Calu3 (cell line): ENCODE measurements around the gene C5orf63. TPM values are rescaled to one million over a fixed set of nuclear protein-coding genes. Genes with fewer than 3 reads are reported as not detected.

Experiments used
- BruUV-seq: library from RNA; stranded (reverse); fragments of 400-500 nt; replicated peaks from 2 replicates; lab custom pipeline; 2021; lab: Mats Ljungman, UMichigan
- CTCF ChIA-PET: fragments of 300-600 bp; sonication (Branson Sonifier 250); formaldehyde crosslinking; loops from one replicate; lab custom pipeline; 2022; ENCODE audit warnings: antibody characterized with exemption; lab: Charles Lee
- DNase-seq: peaks from one replicate; pipeline ENCODE4 v3.0.0; 2022
- H3K27ac Mint-ChIP-seq: one replicate; pipeline ENCODE4 v1.8.0; 2022; ENCODE audit warnings: mixed read lengths; ENCODE audit not compliant: unreplicated experiment
- H3K27me3 Mint-ChIP-seq: one replicate; pipeline ENCODE4 v1.8.0; 2022; ENCODE audit warnings: mixed read lengths; ENCODE audit not compliant: unreplicated experiment
- H3K36me3 Mint-ChIP-seq: one replicate; pipeline ENCODE4 v1.8.0; 2022; ENCODE audit warnings: mild to moderate bottlenecking, moderate library complexity, mixed read lengths; ENCODE audit not compliant: insufficient read depth, unreplicated experiment
- H3K4me1 Mint-ChIP-seq: one replicate; pipeline ENCODE4 v1.8.0; 2022; ENCODE audit warnings: mild to moderate bottlenecking, low read depth, mixed read lengths; ENCODE audit not compliant: unreplicated experiment
- H3K4me3 Mint-ChIP-seq: one replicate; pipeline ENCODE4 v1.8.0; 2022; ENCODE audit warnings: mild to moderate bottlenecking, low read depth, moderate library complexity, mixed read lengths; ENCODE audit not compliant: unreplicated experiment
- H3K9me3 Mint-ChIP-seq: one replicate; pipeline ENCODE4 v1.8.0; 2022; ENCODE audit warnings: low read depth, mixed read lengths; ENCODE audit not compliant: unreplicated experiment
- intact Hi-C: fragments of 100-400 bp; cut with micrococcal nuclease; formaldehyde crosslinking; loops from one replicate; pipeline ENCODE4 v1.10.0; 2022; ENCODE audit not compliant: unreplicated experiment
- total RNA-seq: library from RNA; stranded (reverse); gene quantifications from 2 replicates; pipeline ENCODE4 v1.2.3, GENCODE V29; 2022
- TF ChIP-seq, protein P1 (sequence below): fragments of 200-600 bp; IDR thresholded peaks from one replicate; pipeline ENCODE4 v1.8.0; 2022; ENCODE audit warnings: antibody characterized with exemption; ENCODE audit not compliant: unreplicated experiment

C5orf63 gene
- total RNA-seq, 1 experiment from 2014 or later = 13.2 TPM

DNA sequence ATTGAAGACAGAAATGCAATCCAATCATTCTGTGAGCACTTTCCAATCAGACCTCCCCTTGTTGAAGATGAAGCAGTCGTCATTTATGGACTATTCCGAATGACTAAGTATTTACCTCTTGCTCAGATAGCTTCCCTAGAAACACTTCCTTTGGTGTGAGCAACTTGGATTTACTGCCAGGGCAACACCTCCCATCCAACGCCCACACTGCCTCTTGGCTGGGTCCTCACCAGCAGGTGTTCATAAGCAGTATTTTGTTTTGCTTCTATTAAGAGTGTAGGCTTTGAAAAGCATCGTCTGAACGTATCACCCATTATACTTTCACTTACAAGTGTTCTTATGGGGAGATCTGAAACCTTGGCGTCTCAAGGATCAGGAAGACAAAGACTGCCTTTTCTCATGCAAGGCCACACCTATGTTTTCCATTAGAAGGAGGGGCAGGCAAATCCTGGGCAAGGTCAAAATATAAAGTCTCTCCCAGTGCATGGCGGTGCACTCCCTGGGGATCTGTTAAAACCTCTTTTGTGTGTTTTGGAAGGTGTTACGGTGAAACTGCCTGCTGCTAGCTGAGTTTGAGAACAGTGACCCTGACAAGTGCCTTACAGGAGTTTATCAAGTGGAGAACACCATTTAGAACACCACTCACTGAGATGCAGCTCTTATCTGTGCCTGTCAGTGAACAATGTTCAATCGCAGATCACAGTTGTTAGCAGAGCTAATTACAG, 32.3 kb downstream of the C5orf63 start:
- H3K27me3 Mint-ChIP-seq = no peaks in the 10 kb centered on the region
- DNase-seq = peak; percentile 56
- CTCF ChIA-PET = interaction anchor here (0.7 to 1.7 kb wide), 4 partner anchors 10 to 76 kb away, joined by 3 to 6 read pairs (median 3); no protein-coding TSS in a partner anchor
- intact Hi-C loops = no loop called here
- H3K4me3 Mint-ChIP-seq = peak overlapping the region; percentile 44
- H3K9me3 Mint-ChIP-seq = no peaks in the 10 kb centered on the region
- BruUV-seq = TSS peak; percentile 74
- peak overlapping the region; percentile 78 for H3K27ac Mint-ChIP-seq
- TF ChIP-seq, protein P1, sequence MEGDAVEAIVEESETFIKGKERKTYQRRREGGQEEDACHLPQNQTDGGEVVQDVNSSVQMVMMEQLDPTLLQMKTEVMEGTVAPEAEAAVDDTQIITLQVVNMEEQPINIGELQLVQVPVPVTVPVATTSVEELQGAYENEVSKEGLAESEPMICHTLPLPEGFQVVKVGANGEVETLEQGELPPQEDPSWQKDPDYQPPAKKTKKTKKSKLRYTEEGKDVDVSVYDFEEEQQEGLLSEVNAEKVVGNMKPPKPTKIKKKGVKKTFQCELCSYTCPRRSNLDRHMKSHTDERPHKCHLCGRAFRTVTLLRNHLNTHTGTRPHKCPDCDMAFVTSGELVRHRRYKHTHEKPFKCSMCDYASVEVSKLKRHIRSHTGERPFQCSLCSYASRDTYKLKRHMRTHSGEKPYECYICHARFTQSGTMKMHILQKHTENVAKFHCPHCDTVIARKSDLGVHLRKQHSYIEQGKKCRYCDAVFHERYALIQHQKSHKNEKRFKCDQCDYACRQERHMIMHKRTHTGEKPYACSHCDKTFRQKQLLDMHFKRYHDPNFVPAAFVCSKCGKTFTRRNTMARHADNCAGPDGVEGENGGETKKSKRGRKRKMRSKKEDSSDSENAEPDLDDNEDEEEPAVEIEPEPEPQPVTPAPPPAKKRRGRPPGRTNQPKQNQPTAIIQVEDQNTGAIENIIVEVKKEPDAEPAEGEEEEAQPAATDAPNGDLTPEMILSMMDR = no peak
- H3K36me3 Mint-ChIP-seq = no peaks in the 10 kb centered on the region
- peaks cover 26% of the 10 kb centered on the region for H3K4me1 Mint-ChIP-seq

DNA sequence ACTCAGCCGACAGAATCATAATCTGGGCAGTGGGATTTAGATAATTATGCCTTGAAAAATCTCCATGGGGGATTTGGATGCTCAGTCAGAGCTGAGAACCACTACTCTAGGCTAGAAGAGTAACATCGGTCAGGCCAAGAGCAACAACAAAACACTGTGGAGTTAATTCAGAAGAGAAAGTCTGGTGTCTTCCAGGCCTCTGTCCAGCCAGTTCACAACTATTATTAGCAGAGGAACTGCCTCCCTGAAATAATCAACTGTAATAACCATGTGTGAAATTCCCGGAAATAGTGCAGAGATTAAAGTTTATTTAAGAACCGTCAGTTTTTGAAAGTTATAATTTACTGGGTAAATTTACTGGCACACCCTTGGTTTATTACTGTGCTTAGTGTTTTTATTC, 34.8 kb downstream of the C5orf63 start:
- peaks cover 26% of the 10 kb centered on the region for H3K4me1 Mint-ChIP-seq
- intact Hi-C loops = no loop called here
- no peaks in the 10 kb centered on the region for H3K36me3 Mint-ChIP-seq
- no peaks in the 10 kb centered on the region for H3K9me3 Mint-ChIP-seq
- TF ChIP-seq, protein P1 = no peak
- no peaks in the 10 kb centered on the region for H3K27me3 Mint-ChIP-seq
- BruUV-seq = no TSS peak
- CTCF ChIA-PET = no interaction called here
- H3K4me3 Mint-ChIP-seq = no peak overlapping the region
- no peak overlapping the region for H3K27ac Mint-ChIP-seq
- no peak for DNase-seq

DNA sequence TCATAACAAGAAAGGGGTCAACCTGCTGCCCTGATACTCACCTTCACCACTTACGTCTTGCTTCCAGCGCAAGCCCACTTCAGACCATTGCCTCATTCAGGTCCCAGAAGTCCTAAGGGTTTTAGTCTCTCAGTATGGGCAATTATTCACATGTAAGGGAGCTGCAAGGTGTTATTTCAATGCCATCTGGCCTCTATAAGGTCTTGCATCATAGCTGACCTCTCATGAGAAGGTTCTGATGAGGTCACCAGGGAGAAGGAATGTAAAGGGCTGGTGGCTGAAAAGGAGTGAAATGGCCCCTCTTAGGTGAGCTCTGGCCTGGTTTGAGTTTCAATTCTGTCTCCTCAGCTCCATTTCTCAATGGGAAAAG, 41.5 kb downstream of the C5orf63 start:
- CTCF ChIA-PET = interaction anchor here (0.6 to 1.5 kb wide), 2 partner anchors 9 to 352 kb away, joined by 3 to 13 read pairs; no protein-coding TSS in a partner anchor
- H3K27me3 Mint-ChIP-seq = no peaks in the 10 kb centered on the region
- BruUV-seq = no TSS peak
- peak overlapping the region; percentile 6 for H3K27ac Mint-ChIP-seq
- H3K9me3 Mint-ChIP-seq = no peaks in the 10 kb centered on the region
- peaks cover 29% of the 10 kb centered on the region for H3K36me3 Mint-ChIP-seq
- intact Hi-C loops = no loop called here
- H3K4me1 Mint-ChIP-seq = peaks cover 13% of the 10 kb centered on the region
- no peak for DNase-seq
- TF ChIP-seq, protein P1 = no peak
- peak overlapping the region; percentile 85 for H3K4me3 Mint-ChIP-seq

DNA sequence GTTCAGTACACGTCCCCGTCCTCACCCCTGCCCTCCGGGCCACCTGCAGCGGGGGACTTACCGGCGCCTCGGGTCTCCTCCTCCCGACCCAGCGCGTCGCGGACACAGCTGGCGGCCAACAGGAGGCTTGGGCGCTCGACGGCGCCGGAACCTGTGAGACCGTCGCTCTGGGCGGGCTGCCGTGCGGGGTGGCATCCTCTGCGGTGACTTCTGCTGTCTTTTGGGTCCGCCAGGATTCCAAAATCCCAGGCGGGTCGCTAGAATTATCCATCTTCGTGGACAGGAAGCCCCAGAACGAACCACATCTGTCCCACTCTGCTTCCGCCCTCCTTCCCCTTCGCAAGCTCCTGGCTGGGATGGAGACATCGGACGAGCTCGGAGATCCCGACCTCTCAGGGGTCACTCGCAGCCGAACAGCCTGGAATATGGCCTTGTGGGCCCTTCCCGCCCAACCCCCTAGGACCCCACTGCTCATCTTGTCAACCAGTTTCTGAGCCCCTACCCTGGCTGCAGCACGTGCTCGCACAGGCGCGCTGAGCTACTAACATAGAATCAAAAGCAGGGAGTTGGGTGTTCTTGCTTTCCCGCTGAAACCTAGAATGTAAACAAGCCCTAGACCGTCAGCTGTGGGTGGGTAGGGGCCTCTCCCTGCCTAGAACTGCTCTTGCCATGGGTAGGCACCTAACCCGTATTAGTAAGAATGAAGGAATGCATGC, 42.0 kb downstream of the C5orf63 start:
- no peak for DNase-seq
- CTCF ChIA-PET = interaction anchor here (0.6 to 1.5 kb wide), 2 partner anchors 10 to 351 kb away, joined by 3 to 13 read pairs; no protein-coding TSS in a partner anchor
- TSS peak; percentile 75 for BruUV-seq
- Mint-ChIP-seq H3K27ac (peak overlapping the region; percentile 6), H3K9me3 (no peaks in the 10 kb centered on the region), H3K4me3 (peak overlapping the region; percentile 85), H3K36me3 (peaks cover 29% of the 10 kb centered on the region), H3K4me1 (peaks cover 13% of the 10 kb centered on the region), H3K27me3 (no peaks in the 10 kb centered on the region)
- TF ChIP-seq, protein P1 = no peak
- intact Hi-C loops = no loop called here
